Activated gamma-delta T cell treated with anti-CD3 and anti-CD28 coated beads, Interleukin-2, amount 50 U/mL, for 16 hours (primary cell): Measurements from ENCODE around the gene ADAM19.

ENCODE experiments used
- DNase-seq: peaks from one replicate; pipeline ENCODE4 v3.0.0-alpha.2; 2020; ENCODE audit warnings: low read depth

ADAM19 gene

GRCh38 chr5:157561110-157561509, 14.5 kb downstream of the ADAM19 start:
- DNase-seq: no peak

- no peak for DNase-seq
Measured at GRCh38 chr5:157559301-157559700, 16.3 kb downstream of the ADAM19 start.

- DNase-seq: no peak
Measured at GRCh38 chr5:157558681-157559080, 16.9 kb downstream of the ADAM19 start.

GRCh38 chr5:157558041-157558595, 17.5 kb downstream of the ADAM19 start:
- no peak for DNase-seq

GRCh38 chr5:157556615-157557418, 18.8 kb downstream of the ADAM19 start:
- DNase-seq: no peak

- DNase-seq: no peak
Measured at GRCh38 chr5:157555037-157555640, 20.4 kb downstream of the ADAM19 start.

GRCh38 chr5:157554179-157555036, 21.2 kb downstream of the ADAM19 start:
- no peak for DNase-seq

- DNase-seq: no peak
Measured at GRCh38 chr5:157552650-157553049, 22.9 kb downstream of the ADAM19 start.

- no peak for DNase-seq
Measured at GRCh38 chr5:157550663-157551062, 24.9 kb downstream of the ADAM19 start.

- no peak for DNase-seq
Measured at GRCh38 chr5:157549954-157550549, 25.5 kb downstream of the ADAM19 start.

GRCh38 chr5:157549283-157549629, 26.3 kb downstream of the ADAM19 start:
- no peak for DNase-seq

- no peak for DNase-seq
Measured at GRCh38 chr5:157548513-157549282, 26.9 kb downstream of the ADAM19 start.

GRCh38 chr5:157547941-157548512, 27.5 kb downstream of the ADAM19 start:
- DNase-seq: no peak

- no peak for DNase-seq
Measured at GRCh38 chr5:157546456-157547100, 29.0 kb downstream of the ADAM19 start.

GRCh38 chr5:157545610-157546310, 29.8 kb downstream of the ADAM19 start:
- DNase-seq: no peak

GRCh38 chr5:157544623-157544989, 31.0 kb downstream of the ADAM19 start:
- DNase-seq: no peak

- DNase-seq: no peak
Measured at GRCh38 chr5:157543825-157544622, 31.6 kb downstream of the ADAM19 start.

GRCh38 chr5:157542282-157543000, 33.1 kb downstream of the ADAM19 start:
- DNase-seq: no peak
